GM19324 (cell line): Measurements from ENCODE around the gene KLK4.

ENCODE experiments used
- ATAC-seq: cut with Tn5 transposase; IDR thresholded peaks from one replicate; pipeline ENCODE4 v1.9.1; 2021; ENCODE audit warnings: mild to moderate bottlenecking, moderate library complexity; ENCODE audit not compliant: unreplicated experiment, low FRiP score

The KLK4 gene

GRCh38 chr19:50889638-50890037 is 21.6 kb downstream of the KLK4 start:
- no peak for ATAC-seq

GRCh38 chr19:50882188-50882587 is 29.0 kb downstream of the KLK4 start:
- no peak for ATAC-seq

GRCh38 chr19:50880241-50880640 is 31.0 kb downstream of the KLK4 start:
- no peak for ATAC-seq

GRCh38 chr19:50878851-50879250 is 32.3 kb downstream of the KLK4 start:
- ATAC-seq: no peak

- no peak for ATAC-seq
Observed at GRCh38 chr19:50877338-50877737, 33.9 kb downstream of the KLK4 start.

GRCh38 chr19:50876456-50876855 is 34.7 kb downstream of the KLK4 start:
- ATAC-seq: no peak

- no peak for ATAC-seq
Observed at GRCh38 chr19:50875795-50876422, 35.3 kb downstream of the KLK4 start.

GRCh38 chr19:50874211-50874610 is 37.0 kb downstream of the KLK4 start:
- no peak for ATAC-seq

- no peak for ATAC-seq
Observed at GRCh38 chr19:50873056-50873455, 38.1 kb downstream of the KLK4 start, which contains the start of gene KLK2. TSS of gene KLK2 (plus strand) at chr19:50873439. CDS start at chr19:50873474, 35 bp downstream.

GRCh38 chr19:50870417-50871089 is 40.6 kb downstream of the KLK4 start:
- ATAC-seq: no peak

- no peak for ATAC-seq
Observed at GRCh38 chr19:50869479-50869878, 41.7 kb downstream of the KLK4 start.

- ATAC-seq: no peak
Observed at GRCh38 chr19:50861496-50862286, 49.5 kb downstream of the KLK4 start.

- no peak for ATAC-seq
Observed at GRCh38 chr19:50861010-50861409, 50.2 kb downstream of the KLK4 start.

GRCh38 chr19:50859849-50860248 is 51.3 kb downstream of the KLK4 start:
- ATAC-seq: no peak

- ATAC-seq: no peak
Observed at GRCh38 chr19:50858886-50859285, 52.3 kb downstream of the KLK4 start.

- ATAC-seq: no peak
Observed at GRCh38 chr19:50857366-50857765, 53.8 kb downstream of the KLK4 start.
